ENCODE results near the gene VPS37D. TPM values are rescaled to one million over a fixed set of nuclear protein-coding genes. Genes with fewer than 3 reads are reported as not detected.
A peak's percentile ranks its signal among the peaks of the same experiment; 100 is the strongest.

The VPS37D gene
- total and polyA plus RNA-seq, 2 experiments from 2014 or later: 2.2 to 7.0 TPM

- Histone ChIP-seq H4K20me1 (replicated peaks; ENCODE audit: insufficient read depth) (no peaks in the 10 kb centered on the region), H3K4me1 (ENCODE audit: insufficient read depth) (peaks cover 15% of the 10 kb centered on the region), H3K4me3 (no peak overlapping the region), H3K27ac (ENCODE audit: low read depth) (no peak overlapping the region), H3K9me2 (ENCODE audit: insufficient read depth) (no peaks in the 10 kb centered on the region), H2AFZ (no peak overlapping the region), H3K36me3 (ENCODE audit: insufficient read depth) (no peaks in the 10 kb centered on the region), H3K79me2 (replicated peaks; ENCODE audit: insufficient read depth) (no peaks in the 10 kb centered on the region), H3F3A (replicated peaks; ENCODE audit: low read depth) (0 out of 2 replicates have a peak, but pooled peaks cover 5% of the 10 kb centered on the region), H3K4me2 (no peak overlapping the region), H3K27me3 (ENCODE audit: insufficient read depth) (no peaks in the 10 kb centered on the region)
- no peak for ATAC-seq
- no peak overlapping the region for H3K4me3 Mint-ChIP-seq
- DNase-seq (ENCODE audit: low spot score): peak; percentile 50
- TF ChIP-seq, protein P1, sequence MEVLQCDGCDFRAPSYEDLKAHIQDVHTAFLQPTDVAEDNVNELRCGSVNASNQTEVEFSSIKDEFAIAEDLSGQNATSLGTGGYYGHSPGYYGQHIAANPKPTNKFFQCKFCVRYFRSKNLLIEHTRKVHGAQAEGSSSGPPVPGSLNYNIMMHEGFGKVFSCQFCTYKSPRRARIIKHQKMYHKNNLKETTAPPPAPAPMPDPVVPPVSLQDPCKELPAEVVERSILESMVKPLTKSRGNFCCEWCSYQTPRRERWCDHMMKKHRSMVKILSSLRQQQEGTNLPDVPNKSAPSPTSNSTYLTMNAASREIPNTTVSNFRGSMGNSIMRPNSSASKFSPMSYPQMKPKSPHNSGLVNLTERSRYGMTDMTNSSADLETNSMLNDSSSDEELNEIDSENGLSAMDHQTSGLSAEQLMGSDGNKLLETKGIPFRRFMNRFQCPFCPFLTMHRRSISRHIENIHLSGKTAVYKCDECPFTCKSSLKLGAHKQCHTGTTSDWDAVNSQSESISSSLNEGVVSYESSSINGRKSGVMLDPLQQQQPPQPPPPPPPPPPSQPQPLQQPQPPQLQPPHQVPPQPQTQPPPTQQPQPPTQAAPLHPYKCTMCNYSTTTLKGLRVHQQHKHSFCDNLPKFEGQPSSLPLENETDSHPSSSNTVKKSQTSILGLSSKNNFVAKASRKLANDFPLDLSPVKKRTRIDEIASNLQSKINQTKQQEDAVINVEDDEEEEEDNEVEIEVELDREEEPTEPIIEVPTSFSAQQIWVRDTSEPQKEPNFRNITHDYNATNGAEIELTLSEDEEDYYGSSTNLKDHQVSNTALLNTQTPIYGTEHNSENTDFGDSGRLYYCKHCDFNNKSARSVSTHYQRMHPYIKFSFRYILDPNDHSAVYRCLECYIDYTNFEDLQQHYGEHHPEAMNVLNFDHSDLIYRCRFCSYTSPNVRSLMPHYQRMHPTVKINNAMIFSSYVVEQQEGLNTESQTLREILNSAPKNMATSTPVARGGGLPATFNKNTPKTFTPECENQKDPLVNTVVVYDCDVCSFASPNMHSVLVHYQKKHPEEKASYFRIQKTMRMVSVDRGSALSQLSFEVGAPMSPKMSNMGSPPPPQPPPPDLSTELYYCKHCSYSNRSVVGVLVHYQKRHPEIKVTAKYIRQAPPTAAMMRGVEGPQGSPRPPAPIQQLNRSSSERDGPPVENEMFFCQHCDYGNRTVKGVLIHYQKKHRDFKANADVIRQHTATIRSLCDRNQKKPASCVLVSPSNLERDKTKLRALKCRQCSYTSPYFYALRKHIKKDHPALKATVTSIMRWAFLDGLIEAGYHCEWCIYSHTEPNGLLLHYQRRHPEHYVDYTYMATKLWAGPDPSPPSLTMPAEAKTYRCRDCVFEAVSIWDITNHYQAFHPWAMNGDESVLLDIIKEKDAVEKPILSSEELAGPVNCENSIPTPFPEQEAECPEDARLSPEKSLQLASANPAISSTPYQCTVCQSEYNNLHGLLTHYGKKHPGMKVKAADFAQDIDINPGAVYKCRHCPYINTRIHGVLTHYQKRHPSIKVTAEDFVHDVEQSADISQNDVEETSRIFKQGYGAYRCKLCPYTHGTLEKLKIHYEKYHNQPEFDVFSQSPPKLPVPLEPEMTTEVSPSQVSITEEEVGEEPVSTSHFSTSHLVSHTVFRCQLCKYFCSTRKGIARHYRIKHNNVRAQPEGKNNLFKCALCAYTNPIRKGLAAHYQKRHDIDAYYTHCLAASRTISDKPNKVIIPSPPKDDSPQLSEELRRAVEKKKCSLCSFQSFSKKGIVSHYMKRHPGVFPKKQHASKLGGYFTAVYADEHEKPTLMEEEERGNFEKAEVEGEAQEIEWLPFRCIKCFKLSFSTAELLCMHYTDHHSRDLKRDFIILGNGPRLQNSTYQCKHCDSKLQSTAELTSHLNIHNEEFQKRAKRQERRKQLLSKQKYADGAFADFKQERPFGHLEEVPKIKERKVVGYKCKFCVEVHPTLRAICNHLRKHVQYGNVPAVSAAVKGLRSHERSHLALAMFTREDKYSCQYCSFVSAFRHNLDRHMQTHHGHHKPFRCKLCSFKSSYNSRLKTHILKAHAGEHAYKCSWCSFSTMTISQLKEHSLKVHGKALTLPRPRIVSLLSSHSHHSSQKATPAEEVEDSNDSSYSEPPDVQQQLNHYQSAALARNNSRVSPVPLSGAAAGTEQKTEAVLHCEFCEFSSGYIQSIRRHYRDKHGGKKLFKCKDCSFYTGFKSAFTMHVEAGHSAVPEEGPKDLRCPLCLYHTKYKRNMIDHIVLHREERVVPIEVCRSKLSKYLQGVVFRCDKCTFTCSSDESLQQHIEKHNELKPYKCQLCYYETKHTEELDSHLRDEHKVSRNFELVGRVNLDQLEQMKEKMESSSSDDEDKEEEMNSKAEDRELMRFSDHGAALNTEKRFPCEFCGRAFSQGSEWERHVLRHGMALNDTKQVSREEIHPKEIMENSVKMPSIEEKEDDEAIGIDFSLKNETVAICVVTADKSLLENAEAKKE (CRISPR knock-in tag; IDR thresholded peaks at IDR 0.05): no peak
- TF ChIP-seq CREB1 (CRISPR knock-in tag; IDR thresholded peaks at IDR 0.05; ENCODE audit: low read depth): no peak
- no peak for TF ChIP-seq NANOG (IDR thresholded peaks at IDR 0.05; ENCODE audit: borderline replicate concordance)
- TF ChIP-seq STAT1 (IDR thresholded peaks at IDR 0.05; ENCODE audit: unreplicated experiment): no peak
- no peak for TF ChIP-seq JUNB (IDR thresholded peaks at IDR 0.05; ENCODE audit: unreplicated experiment)
- no peak for TF ChIP-seq ZNF114 (CRISPR knock-in tag; IDR thresholded peaks at IDR 0.05)
- TF ChIP-seq POLR2AphosphoS5 (IDR thresholded peaks at IDR 0.05; ENCODE audit: low read depth): no peak
- no peak for TF ChIP-seq EZH2 (IDR thresholded peaks at IDR 0.05; ENCODE audit: low read depth, unreplicated experiment)
- TF ChIP-seq ZNF331 (CRISPR knock-in tag; IDR thresholded peaks at IDR 0.05; ENCODE audit: low read depth): no peak
- TF ChIP-seq REST (IDR thresholded peaks at IDR 0.05; ENCODE audit: unreplicated experiment): no peak
- TF ChIP-seq CTCF (conservative IDR thresholded peaks at IDR 0.05; ENCODE audit: low read depth in 2 of 2): no peak
- TF ChIP-seq, protein P2, sequence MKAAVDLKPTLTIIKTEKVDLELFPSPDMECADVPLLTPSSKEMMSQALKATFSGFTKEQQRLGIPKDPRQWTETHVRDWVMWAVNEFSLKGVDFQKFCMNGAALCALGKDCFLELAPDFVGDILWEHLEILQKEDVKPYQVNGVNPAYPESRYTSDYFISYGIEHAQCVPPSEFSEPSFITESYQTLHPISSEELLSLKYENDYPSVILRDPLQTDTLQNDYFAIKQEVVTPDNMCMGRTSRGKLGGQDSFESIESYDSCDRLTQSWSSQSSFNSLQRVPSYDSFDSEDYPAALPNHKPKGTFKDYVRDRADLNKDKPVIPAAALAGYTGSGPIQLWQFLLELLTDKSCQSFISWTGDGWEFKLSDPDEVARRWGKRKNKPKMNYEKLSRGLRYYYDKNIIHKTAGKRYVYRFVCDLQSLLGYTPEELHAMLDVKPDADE (IDR thresholded peaks at IDR 0.05): no peak
- TF ChIP-seq EZH2phosphoT487 (IDR thresholded peaks at IDR 0.05; ENCODE audit: unreplicated experiment): no peak
- H3K36me3 Mint-ChIP-seq (ENCODE audit: low read depth): peaks cover 2% of the 10 kb centered on the region
- no peaks in the 10 kb centered on the region; the same call in 2 of the 3 replicates for H3K9me3 Mint-ChIP-seq
- H3K4me1 Mint-ChIP-seq: peaks cover 28% of the 10 kb centered on the region
- peaks cover 12% of the 10 kb centered on the region for H3K27me3 Mint-ChIP-seq (ENCODE audit: insufficient read depth, low read depth, poor library complexity)
- H3K27ac Mint-ChIP-seq: no peak overlapping the region
Observed at GRCh38 chr7:73707045-73707631, 39.5 kb downstream of the VPS37D start.

Measured in GM23338 (cell line).